Activated naive CD4-positive, alpha-beta T cell treated with anti-CD3 and anti-CD28 coated beads, Interleukin-2, amount 50 U/mL, for 24 hours (primary cell): ENCODE data around the gene FAIM2.

Experiments used
- H3K27ac Mint-ChIP-seq: one replicate; pipeline ENCODE4 v1.8.0; 2021; ENCODE audit warnings: mild to moderate bottlenecking, mixed read lengths
- H3K27me3 Mint-ChIP-seq: one replicate; pipeline ENCODE4 v1.8.0; 2021; ENCODE audit warnings: mixed read lengths
- H3K36me3 Mint-ChIP-seq: one replicate; pipeline ENCODE4 v1.8.0; 2021; ENCODE audit warnings: mixed read lengths
- H3K4me1 Mint-ChIP-seq: one replicate; pipeline ENCODE4 v1.8.0; 2021; ENCODE audit warnings: mixed read lengths
- H3K4me3 Mint-ChIP-seq: one replicate; pipeline ENCODE4 v1.8.0; 2021; ENCODE audit warnings: mild to moderate bottlenecking, mixed read lengths
- H3K9me3 Mint-ChIP-seq: one replicate; pipeline ENCODE4 v1.8.0; 2021; ENCODE audit warnings: mixed read lengths

FAIM2 gene

DNA sequence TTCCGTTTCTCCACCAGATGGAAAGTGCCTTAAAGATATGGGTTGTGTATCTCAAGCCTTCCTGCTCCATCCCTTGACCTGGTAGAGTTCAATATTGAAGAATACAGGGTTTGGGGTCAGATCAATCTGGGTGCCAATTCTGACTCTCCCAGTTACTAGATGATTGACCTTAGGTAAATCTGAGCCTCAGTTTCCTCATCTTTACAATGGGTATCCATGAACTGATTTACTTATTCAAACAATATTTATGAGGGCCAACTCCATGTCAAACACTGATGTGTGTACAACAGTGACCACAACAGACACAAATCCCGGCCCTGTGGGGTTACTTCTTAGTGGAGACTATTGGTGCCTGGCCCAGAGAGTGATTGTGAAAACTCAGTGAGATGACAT lies 7.5 kb upstream of the FAIM2 start:
- no peak overlapping the region for H3K27ac Mint-ChIP-seq
- H3K4me3 Mint-ChIP-seq: no peak overlapping the region
- H3K4me1 Mint-ChIP-seq: no peaks in the 10 kb centered on the region
- no peaks in the 10 kb centered on the region for H3K27me3 Mint-ChIP-seq
- H3K9me3 Mint-ChIP-seq: no peaks in the 10 kb centered on the region
- H3K36me3 Mint-ChIP-seq: no peaks in the 10 kb centered on the region

DNA sequence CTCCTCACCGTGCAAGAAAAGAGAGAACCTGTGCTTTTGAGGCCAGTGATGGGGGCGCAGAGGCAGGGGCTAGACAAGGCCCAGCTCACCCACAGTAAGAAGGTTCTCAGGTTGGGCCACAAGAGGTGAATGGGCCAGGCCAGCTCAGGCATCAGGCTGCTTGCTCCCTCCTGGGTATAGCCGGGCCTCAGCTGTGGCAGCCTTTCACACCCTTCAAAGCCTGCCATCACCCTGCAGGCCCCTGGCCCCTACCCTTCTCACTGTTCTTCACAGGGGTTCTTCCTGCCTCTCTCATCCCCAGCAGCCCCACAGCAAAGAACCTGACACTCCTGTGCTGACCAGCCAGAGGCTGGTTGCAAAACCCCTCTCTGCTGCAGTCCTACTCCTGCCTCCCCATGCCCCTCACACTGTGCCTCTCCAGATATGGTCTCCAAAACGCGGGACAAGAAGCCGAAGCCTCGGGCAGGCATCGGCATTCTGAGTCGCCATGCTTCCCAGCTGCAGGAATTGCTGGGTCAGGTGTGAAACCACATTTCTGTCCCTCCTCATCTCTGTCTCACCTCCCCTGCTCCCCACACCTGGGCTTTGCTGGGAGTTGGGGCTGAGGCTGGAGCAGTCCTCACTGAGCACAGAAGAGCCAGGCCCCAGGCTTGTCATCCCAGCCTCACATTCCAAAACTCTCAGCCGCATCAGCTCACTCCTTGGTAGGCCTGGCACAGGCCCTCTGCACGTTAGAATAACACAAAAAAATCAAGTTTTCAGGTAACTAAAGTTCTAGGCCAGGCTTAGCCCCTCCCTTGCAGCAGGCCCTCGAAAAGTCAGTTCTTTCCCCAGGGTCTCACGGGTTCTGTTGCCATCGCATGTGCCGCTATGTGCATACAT lies 6.9 kb upstream of the FAIM2 start:
- Mint-ChIP-seq H3K27me3 (no peaks in the 10 kb centered on the region), H3K4me1 (no peaks in the 10 kb centered on the region), H3K27ac (no peak overlapping the region), H3K36me3 (no peaks in the 10 kb centered on the region), H3K4me3 (no peak overlapping the region), H3K9me3 (no peaks in the 10 kb centered on the region)

DNA sequence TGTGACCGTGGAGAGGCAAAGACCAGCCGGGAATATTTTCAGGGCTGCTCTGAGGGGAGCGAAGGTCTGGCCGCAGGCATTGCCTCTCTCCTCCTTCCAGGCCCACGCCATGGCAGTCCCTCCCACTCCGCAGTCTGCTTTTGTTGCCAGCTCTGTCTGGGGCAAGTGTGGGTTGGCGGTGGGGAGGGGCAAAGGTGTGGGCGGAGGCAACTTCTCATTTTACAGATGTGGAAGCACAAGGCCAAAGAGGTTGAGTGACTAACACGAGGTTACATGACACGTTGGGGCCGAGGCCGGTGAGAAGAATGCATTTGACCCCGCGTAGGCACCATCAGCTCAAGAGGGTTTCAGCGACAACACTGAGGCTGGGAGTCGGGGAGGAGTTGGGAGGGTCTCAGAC lies 6.1 kb upstream of the FAIM2 start:
- no peaks in the 10 kb centered on the region for H3K27me3 Mint-ChIP-seq

DNA sequence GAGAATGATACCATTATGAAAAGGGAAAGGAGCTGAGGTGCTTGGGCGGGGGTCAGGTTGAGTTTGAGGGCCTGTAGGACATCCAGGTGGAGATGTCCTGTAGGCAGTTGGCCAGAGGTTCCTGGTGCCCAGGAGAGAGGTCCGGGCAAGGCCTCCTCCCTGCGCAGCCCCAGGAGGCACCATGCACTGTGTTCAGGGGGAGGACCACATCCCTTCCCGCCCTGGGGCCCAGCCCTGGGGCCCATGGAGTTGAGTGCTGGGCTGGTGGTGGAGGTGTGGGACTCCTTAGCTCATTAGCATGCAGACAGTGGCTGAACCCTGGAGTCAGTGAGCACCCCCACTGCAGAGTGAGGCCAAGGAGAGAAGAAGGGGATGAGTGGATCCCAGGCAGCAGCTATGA lies 5.7 kb upstream of the FAIM2 start:
- Mint-ChIP-seq H3K27me3 (no peaks in the 10 kb centered on the region), H3K4me3 (no peak overlapping the region), H3K4me1 (peaks cover 4% of the 10 kb centered on the region), H3K9me3 (no peaks in the 10 kb centered on the region), H3K27ac (no peak overlapping the region), H3K36me3 (no peaks in the 10 kb centered on the region)

More for the DNA sequence above, 6.1 kb upstream of the FAIM2 start:
- H3K4me3 Mint-ChIP-seq: no peak overlapping the region
- no peak overlapping the region for H3K27ac Mint-ChIP-seq
- no peaks in the 10 kb centered on the region for H3K4me1 Mint-ChIP-seq
- no peaks in the 10 kb centered on the region for H3K36me3 Mint-ChIP-seq
- no peaks in the 10 kb centered on the region for H3K9me3 Mint-ChIP-seq

DNA sequence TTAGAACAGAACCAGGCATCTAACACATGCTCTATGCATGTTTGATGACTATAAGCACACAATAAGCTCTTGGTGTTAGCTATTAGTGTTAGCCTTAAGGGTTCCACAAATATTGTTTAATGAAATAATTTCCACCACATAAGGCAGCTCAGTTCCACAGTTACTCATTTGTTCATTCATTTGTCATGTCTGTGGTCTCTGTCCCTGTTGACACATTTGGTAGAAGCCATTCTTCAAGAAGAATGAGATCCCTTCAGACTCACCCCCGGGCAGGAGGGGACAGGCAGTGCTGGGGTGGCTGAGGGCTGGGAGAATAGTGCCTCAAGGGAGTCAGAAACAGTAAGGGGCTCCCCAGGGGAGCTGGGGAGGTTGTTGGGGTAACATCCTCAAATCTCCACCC lies 3.7 kb upstream of the FAIM2 start:
- H3K36me3 Mint-ChIP-seq: no peaks in the 10 kb centered on the region
- no peak overlapping the region for H3K27ac Mint-ChIP-seq

DNA sequence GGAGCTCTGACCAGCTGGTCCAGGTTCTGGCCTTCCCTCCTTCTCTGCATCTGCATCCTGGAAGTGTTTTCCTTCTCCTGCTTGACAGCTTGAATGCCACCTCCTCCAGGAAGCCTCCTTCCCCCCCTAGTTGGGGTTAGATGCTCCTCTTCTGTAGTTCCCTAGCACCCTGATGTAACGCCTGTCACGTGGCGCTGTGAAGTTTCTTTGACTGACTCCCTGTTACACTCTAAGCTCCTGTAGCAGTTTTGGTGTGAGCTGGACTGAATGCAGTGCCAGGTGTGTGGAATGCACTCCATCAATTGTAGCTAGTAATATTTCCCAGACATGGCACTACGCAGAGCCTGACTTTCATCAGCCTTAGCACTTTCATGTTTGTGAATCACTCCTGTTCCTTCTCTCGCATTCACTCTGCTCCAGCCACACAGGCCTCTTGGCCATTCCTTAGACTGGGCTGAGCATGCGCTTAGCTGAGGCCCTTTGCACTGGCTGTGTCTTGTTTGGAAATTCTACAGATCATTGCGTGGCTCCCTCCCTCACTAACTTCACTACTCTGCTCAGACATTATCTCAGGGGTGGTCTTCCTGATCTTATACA lies 2.1 kb upstream of the FAIM2 start:
- Mint-ChIP-seq H3K36me3 (no peaks in the 10 kb centered on the region), H3K4me3 (peak overlapping the region; percentile 45), H3K4me1 (peaks cover 13% of the 10 kb centered on the region), H3K9me3 (no peaks in the 10 kb centered on the region), H3K27me3 (no peaks in the 10 kb centered on the region), H3K27ac (no peak overlapping the region)

More for the DNA sequence above, 3.7 kb upstream of the FAIM2 start:
- no peaks in the 10 kb centered on the region for H3K9me3 Mint-ChIP-seq
- peaks cover 13% of the 10 kb centered on the region for H3K4me1 Mint-ChIP-seq
- no peaks in the 10 kb centered on the region for H3K27me3 Mint-ChIP-seq
- H3K4me3 Mint-ChIP-seq: no peak overlapping the region

DNA sequence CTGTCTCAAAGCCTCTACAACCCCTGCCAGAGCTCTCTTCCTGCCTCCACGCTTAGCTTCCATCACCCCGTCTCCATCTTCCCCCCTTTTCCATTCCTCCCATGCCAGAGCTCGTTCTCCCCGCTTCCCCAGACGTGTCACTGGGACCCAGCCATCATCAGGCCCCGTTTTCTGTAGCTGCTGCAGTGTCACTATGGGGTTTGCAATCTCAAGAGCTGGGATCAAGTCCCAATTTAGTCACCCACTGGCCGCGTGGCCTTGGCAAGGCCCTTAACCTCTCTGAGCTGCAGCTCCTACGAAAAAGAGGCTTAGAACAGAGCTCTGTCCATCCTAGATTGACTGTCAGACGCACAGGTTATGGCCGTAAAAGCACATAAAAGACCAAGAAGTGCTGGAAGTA lies 901 bp upstream of the FAIM2 start:
- Mint-ChIP-seq H3K27ac (no peak overlapping the region), H3K4me1 (peaks cover 13% of the 10 kb centered on the region), H3K9me3 (no peaks in the 10 kb centered on the region), H3K27me3 (no peaks in the 10 kb centered on the region), H3K36me3 (no peaks in the 10 kb centered on the region), H3K4me3 (peak overlapping the region; percentile 83)

DNA sequence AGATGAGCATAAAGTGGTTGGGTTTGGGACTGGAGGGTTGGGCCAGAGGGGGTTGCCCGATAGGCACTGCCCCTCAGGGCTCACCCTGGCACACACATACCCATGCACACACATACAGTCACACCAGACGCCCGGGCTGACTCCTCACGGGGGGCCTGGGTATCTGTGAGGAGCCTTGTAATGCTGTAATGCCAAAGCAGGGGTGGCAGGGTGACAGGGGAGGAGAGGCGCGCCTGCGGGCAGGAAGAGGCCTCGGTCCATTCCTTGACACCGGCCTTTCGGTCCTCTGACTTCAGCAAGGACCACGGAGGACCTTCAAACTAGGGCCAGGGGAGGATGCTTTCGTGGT lies 375 bp downstream of the FAIM2 start:
- H3K4me3 Mint-ChIP-seq: peak overlapping the region; percentile 76
- no peaks in the 10 kb centered on the region for H3K27me3 Mint-ChIP-seq
- H3K36me3 Mint-ChIP-seq: no peaks in the 10 kb centered on the region
- no peak overlapping the region for H3K27ac Mint-ChIP-seq
- H3K4me1 Mint-ChIP-seq: peaks cover 13% of the 10 kb centered on the region
- H3K9me3 Mint-ChIP-seq: no peaks in the 10 kb centered on the region

DNA sequence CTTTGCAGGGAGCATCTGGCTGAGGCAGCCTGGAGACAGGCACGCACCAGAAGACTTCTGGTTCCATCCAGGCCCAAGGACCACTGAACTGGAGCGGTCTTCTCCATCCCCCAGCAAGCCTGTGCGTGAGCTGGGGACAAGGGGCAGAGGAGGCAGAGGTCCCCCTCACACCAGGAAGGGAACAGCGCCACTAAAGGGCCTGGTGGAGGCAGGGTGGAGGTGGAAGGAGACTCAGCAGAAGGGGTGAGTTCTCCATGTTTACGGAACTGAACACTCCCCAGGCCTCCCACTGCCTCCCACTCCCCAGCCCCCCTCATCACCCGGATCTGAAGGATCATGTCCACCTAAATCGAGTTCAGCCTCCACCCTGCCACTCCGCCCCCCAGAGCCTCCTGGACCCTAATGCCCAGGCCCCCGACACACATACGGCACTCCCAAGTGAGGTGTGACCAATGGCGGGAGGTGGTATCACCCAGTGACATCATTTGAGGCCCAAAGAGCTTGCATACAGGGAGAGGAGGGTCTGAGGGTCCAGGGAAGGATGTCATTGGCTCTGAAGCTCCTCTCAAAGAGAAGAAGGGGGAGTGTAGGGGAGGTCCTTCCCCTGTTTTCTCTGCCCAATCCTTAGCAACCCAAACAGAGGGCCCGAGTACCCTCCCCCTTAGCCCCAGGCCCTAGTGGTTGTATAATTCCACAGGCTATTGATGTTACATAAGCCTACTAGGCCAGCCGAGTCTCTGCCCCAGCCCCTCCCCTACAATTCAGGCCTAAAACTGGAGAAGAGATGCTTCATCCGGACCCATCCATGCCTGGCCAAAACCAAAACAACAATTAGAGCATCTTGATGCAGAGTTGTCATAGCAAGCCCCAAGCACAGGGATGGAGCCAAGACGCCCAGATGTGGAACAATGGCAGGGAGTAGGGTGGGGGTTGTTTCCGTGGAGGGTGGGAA lies 1.0 kb downstream of the FAIM2 start:
- H3K36me3 Mint-ChIP-seq: no peaks in the 10 kb centered on the region
- H3K27me3 Mint-ChIP-seq: no peaks in the 10 kb centered on the region
- peaks cover 13% of the 10 kb centered on the region for H3K4me1 Mint-ChIP-seq
- H3K9me3 Mint-ChIP-seq: no peaks in the 10 kb centered on the region
- H3K27ac Mint-ChIP-seq: no peak overlapping the region
- peak overlapping the region; percentile 76 for H3K4me3 Mint-ChIP-seq

DNA sequence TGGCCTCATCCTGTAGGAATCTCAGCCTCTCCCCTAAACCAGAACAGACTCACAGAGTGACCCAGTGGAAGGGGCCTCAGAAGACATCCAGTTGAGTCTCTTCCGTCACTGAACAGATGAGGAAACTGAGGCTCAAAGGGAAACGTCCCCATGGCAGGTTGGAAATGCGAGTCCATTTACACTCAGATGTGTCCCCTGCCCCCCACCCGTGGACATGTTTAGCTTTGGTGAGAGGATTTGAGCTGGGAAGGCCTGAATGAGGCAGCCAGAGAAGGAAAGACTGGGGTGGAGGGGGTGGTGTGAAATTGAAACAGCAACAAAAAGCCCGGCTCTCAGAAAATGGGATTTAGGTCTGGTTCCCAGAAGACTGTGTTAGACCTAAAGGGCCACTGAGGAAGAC lies 1.7 kb downstream of the FAIM2 start:
- Mint-ChIP-seq H3K4me3 (no peak overlapping the region), H3K4me1 (peaks cover 13% of the 10 kb centered on the region), H3K27me3 (no peaks in the 10 kb centered on the region), H3K27ac (no peak overlapping the region), H3K36me3 (no peaks in the 10 kb centered on the region), H3K9me3 (no peaks in the 10 kb centered on the region)

DNA sequence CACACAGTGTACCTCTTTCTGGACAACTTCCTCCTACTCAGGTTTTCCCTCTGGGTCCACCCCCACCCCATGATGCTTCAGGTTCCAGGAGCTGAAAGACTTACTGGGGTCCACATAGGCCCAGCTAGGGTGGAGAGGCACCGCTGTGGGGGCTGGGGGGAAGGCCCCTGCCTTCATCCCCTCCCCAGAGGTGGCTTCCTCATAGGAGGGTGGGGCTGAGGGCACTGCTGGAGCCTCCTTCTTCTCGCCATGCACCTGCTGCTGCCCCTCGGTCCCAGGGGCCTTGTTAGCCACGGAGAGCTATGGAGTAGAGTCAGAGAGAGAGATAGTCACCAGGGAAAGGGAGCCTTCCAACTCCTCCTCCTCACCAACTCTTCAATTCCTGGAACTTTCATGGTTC lies 2.7 kb downstream of the FAIM2 start:
- no peaks in the 10 kb centered on the region for H3K9me3 Mint-ChIP-seq
- H3K27me3 Mint-ChIP-seq: no peaks in the 10 kb centered on the region
- H3K4me1 Mint-ChIP-seq: peaks cover 13% of the 10 kb centered on the region
- H3K4me3 Mint-ChIP-seq: no peak overlapping the region
- no peak overlapping the region for H3K27ac Mint-ChIP-seq
- H3K36me3 Mint-ChIP-seq: no peaks in the 10 kb centered on the region

DNA sequence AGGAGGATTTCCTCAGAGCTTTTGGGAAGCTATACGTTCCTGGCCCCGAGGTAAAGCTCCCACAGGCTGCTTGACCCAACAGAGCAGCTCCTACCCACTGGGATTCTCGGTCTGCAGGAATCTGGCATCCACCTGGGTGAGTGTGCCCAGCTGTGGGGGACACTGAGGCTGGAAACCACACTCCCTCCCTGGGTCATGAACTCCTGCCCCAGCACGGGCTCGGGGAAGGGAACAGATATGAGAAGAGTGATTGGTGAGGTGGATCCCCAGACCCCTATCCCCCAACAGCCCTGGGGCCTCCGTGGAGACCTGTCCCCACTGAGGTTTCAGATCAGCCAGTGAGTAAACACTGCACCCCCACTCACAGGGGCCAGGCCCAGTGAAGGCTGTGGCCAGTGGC lies 3.3 kb downstream of the FAIM2 start:
- Mint-ChIP-seq H3K4me3 (no peak overlapping the region), H3K36me3 (no peaks in the 10 kb centered on the region), H3K27ac (no peak overlapping the region), H3K4me1 (peaks cover 13% of the 10 kb centered on the region), H3K27me3 (no peaks in the 10 kb centered on the region), H3K9me3 (no peaks in the 10 kb centered on the region)

DNA sequence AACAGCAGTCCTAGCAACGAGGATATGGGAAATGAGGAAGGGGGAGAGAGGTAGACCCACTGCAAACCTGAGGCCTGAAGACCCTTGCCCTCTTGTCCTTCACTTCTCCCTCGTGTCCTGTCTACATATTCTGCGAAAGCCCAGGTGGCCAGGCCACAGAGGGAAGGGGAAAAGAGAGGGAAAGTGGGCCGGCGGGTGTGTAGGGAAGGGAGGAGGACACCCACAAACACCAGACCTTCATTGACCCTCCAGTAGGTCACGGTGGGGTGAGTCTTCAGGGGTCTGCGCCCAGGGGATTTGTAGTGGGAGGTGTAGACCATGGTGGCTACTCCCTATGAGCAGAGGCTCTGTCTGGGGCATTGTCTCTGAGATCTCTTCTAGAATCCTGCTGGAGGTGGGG lies 3.8 kb downstream of the FAIM2 start:
- H3K4me1 Mint-ChIP-seq: peaks cover 13% of the 10 kb centered on the region
- no peaks in the 10 kb centered on the region for H3K27me3 Mint-ChIP-seq
- H3K9me3 Mint-ChIP-seq: no peaks in the 10 kb centered on the region
- no peaks in the 10 kb centered on the region for H3K36me3 Mint-ChIP-seq
- no peak overlapping the region for H3K27ac Mint-ChIP-seq
- H3K4me3 Mint-ChIP-seq: no peak overlapping the region

DNA sequence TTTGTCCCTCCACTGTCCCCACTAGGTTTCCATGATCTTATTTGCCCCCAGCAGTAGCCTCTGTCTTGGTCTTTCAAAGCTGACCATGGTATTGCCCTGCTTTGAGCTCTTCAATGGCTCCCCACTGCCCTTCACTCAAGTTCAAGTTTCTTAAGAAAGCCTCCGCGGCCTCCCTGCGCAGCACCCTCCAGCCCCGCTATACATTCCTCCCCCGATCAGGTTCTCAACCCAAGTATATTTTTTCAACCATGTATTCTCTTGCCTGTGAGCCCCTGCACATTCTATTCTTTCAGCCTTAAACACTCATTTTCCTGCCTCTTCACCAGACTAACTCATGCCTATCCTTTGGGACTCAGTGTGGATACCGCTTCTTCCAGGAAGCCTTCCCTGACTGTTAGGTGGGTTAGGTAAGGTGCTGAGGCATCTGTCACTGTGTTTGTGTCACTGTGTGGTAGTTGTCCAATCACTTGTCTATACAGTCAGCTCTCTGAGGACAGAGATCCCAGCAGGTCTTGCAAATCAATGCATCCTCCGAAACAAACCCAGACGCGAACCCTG lies 4.3 kb downstream of the FAIM2 start:
- no peaks in the 10 kb centered on the region for H3K36me3 Mint-ChIP-seq
- H3K9me3 Mint-ChIP-seq: no peaks in the 10 kb centered on the region
- peaks cover 9% of the 10 kb centered on the region for H3K4me1 Mint-ChIP-seq
- no peaks in the 10 kb centered on the region for H3K27me3 Mint-ChIP-seq
- no peak overlapping the region for H3K4me3 Mint-ChIP-seq
- no peak overlapping the region for H3K27ac Mint-ChIP-seq

DNA sequence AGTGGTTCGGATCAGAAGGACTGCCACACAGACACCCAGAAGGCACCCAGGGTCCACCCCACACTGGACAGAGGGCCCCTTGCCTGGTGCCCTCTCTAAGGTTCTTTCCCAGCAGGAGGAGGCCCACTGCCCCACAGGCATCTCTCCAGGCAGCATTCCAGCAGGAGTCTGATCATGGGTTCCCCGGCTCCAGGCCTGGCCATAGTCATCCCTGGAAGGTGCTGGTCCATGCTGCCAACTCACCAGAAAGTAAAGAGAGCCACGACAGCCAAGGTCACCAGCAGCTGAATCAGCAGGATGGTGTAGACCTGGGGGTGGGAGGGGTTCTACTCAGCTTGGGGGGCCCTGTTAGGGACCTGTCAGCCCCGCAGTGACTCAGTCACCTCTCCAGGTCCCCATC lies 6.4 kb downstream of the FAIM2 start:
- Mint-ChIP-seq H3K36me3 (no peaks in the 10 kb centered on the region), H3K27ac (no peak overlapping the region), H3K27me3 (no peaks in the 10 kb centered on the region), H3K9me3 (no peaks in the 10 kb centered on the region), H3K4me3 (no peak overlapping the region), H3K4me1 (no peaks in the 10 kb centered on the region)
